ENCODE results near the gene CD81. TPM values are rescaled to one million over a fixed set of nuclear protein-coding genes. Genes with fewer than 3 reads are reported as not detected.

The CD81 gene
- total RNA-seq, 2 experiments from 2014 or later, result 132 to 134 TPM

- no peaks in the 10 kb centered on the region for H3K9me3 Mint-ChIP-seq
- DNase-seq, result peak; percentile 76
- H3K27me3 Mint-ChIP-seq, result no peaks in the 10 kb centered on the region
- peak within 1 kb of the TSS; percentile 87 for H3K4me3 Mint-ChIP-seq
- no peaks in the 10 kb centered on the region for H3K36me3 Mint-ChIP-seq
- H3K27ac Mint-ChIP-seq, result peak within 1 kb of the TSS; percentile 58
- H3K4me1 Mint-ChIP-seq, result peaks cover 25% of the 10 kb centered on the region
Measured at GRCh38 chr11:2444821-2445745, 68.0 kb downstream of the CD81 start, which contains the start of gene KCNQ1. KCNQ1 (plus strand) TSS chr11:2445008; CDS start chr11:2445099, 91 bp downstream.

- DNase-seq, result peak; percentile 29
- H3K27ac Mint-ChIP-seq, result peak overlapping the region; percentile 58
- H3K27me3 Mint-ChIP-seq, result no peaks in the 10 kb centered on the region
- H3K36me3 Mint-ChIP-seq, result no peaks in the 10 kb centered on the region
- H3K4me3 Mint-ChIP-seq, result peak overlapping the region; percentile 87
- peaks cover 25% of the 10 kb centered on the region for H3K4me1 Mint-ChIP-seq
- H3K9me3 Mint-ChIP-seq, result no peaks in the 10 kb centered on the region
Measured at GRCh38 chr11:2445746-2446551, 68.8 kb downstream of the CD81 start.

GRCh38 chr11:2446590-2447252 is 69.6 kb downstream of the CD81 start:
- peaks cover 25% of the 10 kb centered on the region for H3K4me1 Mint-ChIP-seq
- H3K4me3 Mint-ChIP-seq, result peak overlapping the region; percentile 87
- H3K9me3 Mint-ChIP-seq, result no peaks in the 10 kb centered on the region
- peak overlapping the region; percentile 17 for H3K27ac Mint-ChIP-seq
- H3K36me3 Mint-ChIP-seq, result no peaks in the 10 kb centered on the region
- DNase-seq, result no peak
- no peaks in the 10 kb centered on the region for H3K27me3 Mint-ChIP-seq

Other genes starting within 250 kb of the CD81 start
- under 1 TPM; 0.06 to 0.08 TPM for gene IGF2, start 237.9 kb upstream of the CD81 start, total RNA-seq
- gene INS, start 216.1 kb upstream of the CD81 start, total RNA-seq, result not detected
- gene TH, start 205.5 kb upstream of the CD81 start, total RNA-seq, result not detected
- gene ASCL2, start 106.7 kb upstream of the CD81 start, total RNA-seq, result 1 to 10 TPM; 2.5 to 2.9 TPM
- 1 to 10 TPM; 2.5 to 2.6 TPM for gene C11orf21, start 75.4 kb upstream of the CD81 start, total RNA-seq
- gene TSPAN32, start 75.3 kb upstream of the CD81 start, total RNA-seq, result 1 to 10 TPM; 5.4 to 5.5 TPM
- gene TSSC4, start 23.4 kb downstream of the CD81 start, total RNA-seq, result 10 to 100 TPM; 46.9 to 54.2 TPM
- gene TRPM5, start 67.2 kb downstream of the CD81 start, total RNA-seq, result not detected
- 1 to 10 TPM; 6.7 to 9.6 TPM for gene KCNQ1, start 67.7 kb downstream of the CD81 start, total RNA-seq

Data from activated naive CD8-positive, alpha-beta T cell treated with anti-CD3 and anti-CD28 coated beads for 36 hours (primary cell).